GM19023 (cell line): ENCODE results near the gene MIER2.
"Not testable (repeated sequence)": the region's sequence is repeated elsewhere in the genome, so short reads cannot be mapped to it uniquely, and the experiment has no call there.

Experiments used
- ATAC-seq: cut with Tn5 transposase; IDR thresholded peaks from one replicate; pipeline ENCODE4 v1.9.1; 2021; ENCODE audit warnings: mild to moderate bottlenecking, moderate library complexity; ENCODE audit not compliant: unreplicated experiment

MIER2 gene, protein sequence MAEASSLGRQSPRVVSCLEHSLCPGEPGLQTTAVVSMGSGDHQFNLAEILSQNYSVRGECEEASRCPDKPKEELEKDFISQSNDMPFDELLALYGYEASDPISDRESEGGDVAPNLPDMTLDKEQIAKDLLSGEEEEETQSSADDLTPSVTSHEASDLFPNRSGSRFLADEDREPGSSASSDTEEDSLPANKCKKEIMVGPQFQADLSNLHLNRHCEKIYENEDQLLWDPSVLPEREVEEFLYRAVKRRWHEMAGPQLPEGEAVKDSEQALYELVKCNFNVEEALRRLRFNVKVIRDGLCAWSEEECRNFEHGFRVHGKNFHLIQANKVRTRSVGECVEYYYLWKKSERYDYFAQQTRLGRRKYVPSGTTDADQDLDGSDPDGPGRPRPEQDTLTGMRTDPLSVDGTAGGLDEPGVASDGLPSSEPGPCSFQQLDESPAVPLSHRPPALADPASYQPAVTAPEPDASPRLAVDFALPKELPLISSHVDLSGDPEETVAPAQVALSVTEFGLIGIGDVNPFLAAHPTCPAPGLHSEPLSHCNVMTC

GRCh38 chr19:344625-345319 lies at the start of gene MIER2:
MIER2 (minus strand) TSS chr19:344796; CDS start chr19:344782, 14 bp downstream.
- ATAC-seq = peak; percentile 84

GRCh38 chr19:393560-393959 lies 49.0 kb upstream of the MIER2 start:
- not testable (repeated sequence) for ATAC-seq

DNA sequence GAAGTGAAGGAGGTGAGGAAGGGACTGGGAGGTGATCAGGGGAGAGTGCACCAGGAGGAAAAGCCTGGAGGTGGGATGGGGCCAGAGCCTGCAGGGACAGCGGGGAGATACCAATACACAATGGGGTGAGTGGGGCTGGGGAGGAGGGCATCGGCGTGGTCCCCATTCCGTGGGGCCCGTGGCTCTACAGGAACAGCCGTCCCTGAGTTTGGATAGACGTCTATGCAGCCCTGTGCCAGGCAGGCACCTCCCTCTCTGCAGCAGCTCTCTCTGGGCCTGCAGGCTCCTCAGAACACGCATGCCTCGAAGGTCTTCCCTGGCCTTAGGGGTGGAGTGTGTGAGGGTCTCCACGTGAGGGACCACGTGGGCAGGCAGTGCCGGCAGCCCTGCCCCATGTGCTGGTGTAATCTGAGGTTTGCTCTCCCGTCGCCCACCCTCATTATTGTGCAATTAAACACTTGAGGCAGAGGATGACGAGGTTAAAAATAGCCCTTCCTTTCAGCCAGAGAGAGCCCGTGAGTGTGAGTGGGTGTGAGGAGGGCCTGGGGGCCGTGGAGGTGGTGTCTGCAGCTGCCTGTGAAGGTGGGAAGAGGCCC lies 47.9 kb upstream of the MIER2 start:
- no peak for ATAC-seq

DNA sequence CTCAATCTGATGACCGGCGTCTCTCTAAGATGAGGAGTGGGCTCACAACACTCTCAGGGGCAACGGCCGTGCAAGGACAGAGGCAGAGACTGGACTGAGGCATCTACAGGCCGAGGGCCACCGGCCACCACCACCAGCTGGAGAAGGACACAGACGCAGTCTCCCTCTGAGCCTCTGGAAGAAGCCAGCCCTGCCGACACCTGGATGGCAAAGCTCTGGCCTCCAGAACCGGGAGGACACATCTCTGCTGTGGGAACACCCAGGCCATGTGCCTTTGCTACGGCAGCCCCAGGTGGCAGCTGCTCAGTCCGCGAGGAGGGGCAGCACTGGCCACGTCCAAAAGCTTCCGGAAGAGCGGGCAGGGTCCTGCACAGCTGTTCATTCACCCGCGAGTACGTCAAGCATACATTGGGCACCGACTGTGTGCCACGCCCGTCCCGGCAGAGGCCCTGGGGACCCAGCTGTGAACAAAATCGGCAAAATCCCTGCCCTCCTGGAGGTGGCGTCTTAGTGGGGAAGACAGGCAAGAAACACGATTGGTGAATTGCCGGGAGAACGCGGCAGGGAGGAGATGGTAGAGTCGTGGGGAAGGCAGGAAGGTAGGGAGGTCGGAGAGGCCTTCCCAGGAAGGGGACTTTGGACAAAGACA lies 47.3 kb upstream of the MIER2 start:
- no peak for ATAC-seq

- ATAC-seq = no peak
These were observed 46.6 kb upstream of the MIER2 start for GRCh38 chr19:391207-391557.

- no peak for ATAC-seq
These were observed 46.0 kb upstream of the MIER2 start for GRCh38 chr19:390386-391206.

- no peak for ATAC-seq
These were observed 45.3 kb upstream of the MIER2 start for GRCh38 chr19:389935-390289.

GRCh38 chr19:389255-389934 lies 44.8 kb upstream of the MIER2 start:
- no peak for ATAC-seq

DNA sequence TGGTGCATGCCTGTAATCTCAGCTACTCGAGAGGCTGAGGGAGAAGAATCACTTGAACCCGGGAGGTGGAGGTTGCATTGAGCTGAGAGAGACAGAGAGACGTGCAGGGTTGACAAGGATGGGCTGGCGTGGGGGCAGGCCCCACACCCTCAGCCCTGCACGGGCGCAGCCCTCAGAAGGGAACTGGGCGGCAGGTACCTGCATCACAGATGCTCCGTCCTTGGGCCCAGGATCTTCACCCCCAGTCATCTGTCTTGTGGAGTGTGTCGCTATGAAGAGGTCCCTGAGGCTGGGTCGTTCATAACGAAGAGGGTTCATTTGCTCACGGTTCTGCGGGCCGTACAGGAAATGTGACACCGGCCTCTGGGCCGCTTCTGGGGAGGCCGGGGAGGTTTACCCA lies 44.1 kb upstream of the MIER2 start:
- ATAC-seq = no peak

DNA sequence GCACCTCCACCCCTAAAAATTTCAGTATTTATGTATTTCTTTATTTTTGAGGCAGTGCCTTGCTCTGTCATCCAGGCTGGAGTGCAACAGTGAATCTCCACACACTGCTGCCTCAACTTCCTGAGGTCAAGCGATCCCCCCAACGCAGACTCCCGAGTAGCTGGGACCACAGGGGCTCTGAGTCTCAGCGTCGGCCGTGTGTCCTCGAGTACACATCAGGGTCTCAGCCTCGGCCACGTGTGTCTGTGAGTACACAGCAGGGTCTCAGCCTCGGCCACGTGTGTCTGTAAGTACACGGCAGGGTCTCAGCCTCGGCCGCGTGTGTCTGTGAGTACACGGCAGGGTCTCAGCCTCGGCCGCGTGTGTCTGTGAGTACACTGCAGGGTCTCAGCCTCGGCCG lies 43.2 kb upstream of the MIER2 start:
- ATAC-seq = no peak

DNA sequence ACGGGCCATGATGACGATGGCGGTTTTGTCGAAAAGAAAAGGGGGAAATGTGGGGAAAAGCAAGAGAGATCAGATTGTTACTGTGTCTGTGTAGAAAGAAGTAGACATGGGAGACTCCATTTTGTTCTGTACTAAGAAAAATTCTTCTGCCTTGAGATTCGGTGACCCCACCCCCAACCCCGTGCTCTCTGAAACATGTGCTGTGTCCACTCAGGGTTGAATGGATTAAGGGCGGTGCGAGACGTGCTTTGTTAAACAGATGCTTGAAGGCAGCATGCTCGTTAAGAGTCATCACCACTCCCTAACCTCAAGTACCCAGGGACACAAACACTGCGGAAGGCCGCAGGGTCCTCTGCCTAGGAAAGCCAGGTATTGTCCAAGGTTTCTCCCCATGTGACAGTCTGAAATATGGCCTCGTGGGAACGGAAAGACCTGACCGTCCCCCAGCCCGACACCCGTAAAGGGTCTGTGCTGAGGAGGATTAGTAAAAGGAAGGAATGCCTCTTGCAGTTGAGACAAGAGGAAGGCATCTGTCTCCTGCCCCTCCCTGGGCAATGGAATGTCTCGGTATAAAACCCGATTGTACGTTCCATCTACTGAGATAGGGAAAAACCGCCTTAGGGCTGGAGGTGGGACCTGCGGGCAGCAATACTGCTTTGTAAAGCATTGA lies 42.2 kb upstream of the MIER2 start:
- ATAC-seq = not testable (repeated sequence)

DNA sequence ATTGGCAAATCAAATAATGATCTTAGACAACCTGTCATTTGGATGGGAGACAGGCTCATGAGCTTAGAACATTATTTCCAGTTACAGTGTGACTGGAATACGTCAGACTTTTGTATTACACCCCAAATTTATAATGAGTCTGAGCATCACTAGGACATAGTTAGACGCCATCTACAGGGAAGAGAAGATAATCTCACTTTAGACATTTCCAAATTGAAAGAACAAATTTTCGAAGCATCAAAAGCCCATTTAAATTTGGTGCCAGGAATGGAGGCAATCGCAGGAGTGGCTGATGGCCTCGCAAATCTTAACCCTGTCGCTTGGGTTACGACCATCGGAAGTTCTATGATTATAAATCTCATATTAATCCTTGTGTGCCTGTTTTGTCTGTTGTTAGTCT lies 41.6 kb upstream of the MIER2 start:
- not testable (repeated sequence) for ATAC-seq

DNA sequence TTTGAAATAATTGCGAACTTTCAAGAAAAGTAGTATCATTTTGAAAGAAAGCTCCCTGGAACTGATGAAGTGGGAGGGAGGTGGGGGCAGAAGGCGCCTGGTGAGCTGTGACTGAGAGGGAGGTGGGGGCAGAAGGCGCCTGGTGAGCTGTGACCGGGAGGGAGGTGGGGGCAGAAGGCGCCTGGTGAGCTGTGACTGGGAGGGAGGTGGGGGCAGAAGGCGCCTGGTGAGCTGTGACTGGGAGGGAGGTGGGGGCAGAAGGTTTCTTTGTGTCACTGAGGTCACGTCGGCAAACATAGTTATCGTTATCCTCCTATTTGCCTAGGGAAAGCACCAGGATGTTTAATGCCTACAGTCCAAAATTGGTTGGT lies 40.2 kb upstream of the MIER2 start:
- no peak for ATAC-seq

DNA sequence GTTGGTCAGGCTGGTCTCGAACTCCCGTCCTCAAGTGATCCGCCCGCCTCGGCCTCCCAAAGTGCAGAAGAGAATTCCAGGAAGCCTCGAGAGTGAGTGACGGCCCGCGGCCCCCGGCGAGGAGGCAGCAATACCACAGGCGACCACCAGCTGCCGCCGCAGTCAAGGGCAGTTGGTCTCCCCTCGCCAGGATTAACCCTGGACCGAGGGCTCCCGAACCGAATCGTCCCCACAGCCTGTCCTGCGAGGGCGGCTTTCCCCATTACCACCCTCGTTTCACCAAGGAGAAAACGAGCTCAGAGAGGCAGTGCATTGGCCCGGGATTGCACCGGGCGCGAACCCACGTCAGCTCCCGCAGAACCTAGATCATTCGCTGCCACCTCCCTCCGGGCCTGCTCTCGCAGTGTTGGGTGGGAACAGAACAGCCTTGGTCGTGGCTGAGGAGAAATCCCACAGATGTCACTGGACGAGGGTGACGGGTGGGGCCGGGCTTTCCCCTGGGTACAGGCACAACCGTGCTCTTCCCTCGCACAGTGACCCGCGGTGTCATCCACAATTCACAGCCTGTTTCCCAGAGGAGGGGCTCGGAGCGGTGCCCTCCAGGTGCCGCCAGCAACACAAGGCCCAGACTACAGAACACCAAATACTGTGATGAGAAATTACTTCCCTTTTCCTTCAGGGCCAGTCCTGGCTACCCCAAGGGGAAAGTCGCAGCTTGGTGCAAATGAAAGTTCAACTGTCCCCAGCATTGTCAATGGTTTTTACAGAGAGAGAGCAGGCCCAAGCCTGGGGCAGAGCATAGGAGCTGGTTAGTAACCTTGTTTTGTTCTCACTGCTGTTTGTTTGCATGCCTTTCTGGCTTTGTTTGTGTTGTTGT lies 39.6 kb upstream of the MIER2 start:
- ATAC-seq = no peak

DNA sequence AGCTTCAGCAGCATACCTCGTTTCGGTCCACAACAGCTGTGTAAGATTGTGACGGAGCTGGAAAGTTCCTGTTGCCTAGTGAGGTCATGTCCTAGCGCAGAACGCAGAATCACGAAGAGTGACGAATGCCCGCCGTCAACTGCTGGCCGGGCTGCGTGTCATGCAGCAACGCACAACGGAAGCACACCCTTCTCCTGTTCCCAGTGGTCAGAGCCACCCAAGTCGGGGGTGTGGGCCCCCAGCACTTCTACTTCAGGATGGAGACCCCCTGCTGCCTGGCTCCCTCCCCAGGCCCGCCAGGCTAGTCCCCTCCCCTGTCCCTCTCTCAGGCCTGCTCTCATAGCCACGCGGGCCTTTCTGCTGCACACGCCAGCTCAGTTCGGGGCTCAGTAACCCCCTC lies 38.4 kb upstream of the MIER2 start:
- ATAC-seq = no peak

DNA sequence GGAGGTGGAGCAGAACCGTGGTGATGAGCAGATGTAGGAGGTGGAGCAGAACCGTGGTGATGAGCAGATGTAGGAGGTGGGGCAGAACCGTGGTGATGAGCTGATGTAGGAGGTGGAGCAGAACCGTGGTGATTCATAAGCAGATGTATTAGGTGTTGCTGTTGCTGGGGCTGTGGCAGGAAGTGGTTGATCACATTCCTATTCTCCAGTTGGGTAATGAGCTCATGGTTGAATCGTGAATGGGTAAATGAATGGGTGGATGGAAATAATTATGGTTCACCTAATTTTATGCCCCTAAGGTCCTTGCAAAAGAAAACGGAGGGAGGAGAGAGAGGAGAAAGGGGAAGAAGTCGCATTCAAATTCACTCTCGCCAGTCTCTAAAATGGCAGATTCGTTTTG lies 38.0 kb upstream of the MIER2 start:
- not testable (repeated sequence) for ATAC-seq

DNA sequence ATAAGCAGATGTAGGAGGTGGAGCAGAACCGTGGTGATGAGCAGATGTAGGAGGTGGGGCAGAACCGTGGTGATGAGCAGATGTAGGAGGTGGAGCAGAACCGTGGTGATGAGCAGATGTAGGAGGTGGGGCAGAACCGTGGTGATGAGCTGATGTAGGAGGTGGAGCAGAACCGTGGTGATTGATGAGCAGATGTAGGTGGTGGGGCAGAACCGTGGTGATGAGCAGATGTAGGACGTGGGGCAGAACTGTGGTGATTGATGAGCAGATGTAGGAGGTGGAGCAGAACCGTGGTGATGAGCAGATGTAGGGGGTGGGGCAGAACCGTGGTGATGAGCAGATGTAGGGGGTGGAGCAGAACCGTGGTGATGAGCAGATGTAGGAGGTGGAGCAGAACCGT lies 37.3 kb upstream of the MIER2 start:
- ATAC-seq = not testable (repeated sequence)

GRCh38 chr19:380618-381219 lies 36.1 kb upstream of the MIER2 start:
- ATAC-seq = not testable (repeated sequence)
